ACHN (cell line): ENCODE results near the gene SH3RF2.
"Not testable (repeated sequence)": the region's sequence is repeated elsewhere in the genome, so short reads cannot be mapped to it uniquely, and the experiment has no call there.

Source experiments
- DNase-seq: peaks from one replicate; pipeline ENCODE4 v3.0.0-alpha.2; 2015
- in situ Hi-C: cut with HindIII; loops from 2 replicates; pipeline ENCODE4 v1.10.0; 2017; ENCODE audit warnings: low sequenced_read_pairs, low pct_ligation_motif_present, low pct_unique_long_range_greater_than_20kb

SH3RF2 gene

DNA sequence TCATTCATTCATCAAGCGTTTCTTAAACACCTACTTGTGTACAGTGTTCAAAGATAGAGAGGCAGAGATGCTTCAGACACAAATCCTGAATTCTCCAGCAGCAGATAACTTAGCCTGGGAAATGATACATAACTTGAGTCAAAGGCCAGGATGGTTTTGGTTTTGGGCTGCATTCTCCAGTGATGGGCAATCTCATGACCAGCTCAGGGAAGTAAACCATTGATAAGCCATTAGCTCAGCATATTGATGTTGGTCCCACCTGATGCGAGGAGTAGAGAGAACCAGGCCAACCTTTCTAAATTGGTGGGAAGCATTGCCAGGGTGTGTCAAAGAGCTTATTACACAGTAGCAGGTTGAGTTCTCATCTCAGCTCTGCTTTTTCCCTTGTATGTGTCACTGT is 53.0 kb downstream of the SH3RF2 start:
- in situ Hi-C loops, result no loop called here
- peak; percentile 35 for DNase-seq

DNA sequence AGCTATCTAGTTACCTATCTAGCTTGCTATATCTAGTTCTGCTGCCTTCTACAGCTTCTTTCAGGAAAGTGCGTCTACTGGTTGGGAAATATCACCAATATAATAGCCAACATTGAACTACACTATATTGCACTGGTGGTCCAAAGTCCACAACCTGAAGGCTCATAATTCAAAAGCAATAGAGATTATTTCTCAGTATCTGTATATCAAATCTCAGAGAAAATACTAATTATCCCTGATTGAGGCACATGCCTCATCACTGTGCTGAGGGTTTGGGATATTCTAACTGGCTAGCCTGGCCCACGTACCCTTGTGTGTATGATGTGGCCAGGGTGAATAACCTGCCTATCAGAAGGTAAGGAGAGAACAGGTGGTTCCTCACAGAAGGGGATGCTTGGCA is 53.8 kb downstream of the SH3RF2 start:
- in situ Hi-C loops, result no loop called here
- no peak for DNase-seq

DNA sequence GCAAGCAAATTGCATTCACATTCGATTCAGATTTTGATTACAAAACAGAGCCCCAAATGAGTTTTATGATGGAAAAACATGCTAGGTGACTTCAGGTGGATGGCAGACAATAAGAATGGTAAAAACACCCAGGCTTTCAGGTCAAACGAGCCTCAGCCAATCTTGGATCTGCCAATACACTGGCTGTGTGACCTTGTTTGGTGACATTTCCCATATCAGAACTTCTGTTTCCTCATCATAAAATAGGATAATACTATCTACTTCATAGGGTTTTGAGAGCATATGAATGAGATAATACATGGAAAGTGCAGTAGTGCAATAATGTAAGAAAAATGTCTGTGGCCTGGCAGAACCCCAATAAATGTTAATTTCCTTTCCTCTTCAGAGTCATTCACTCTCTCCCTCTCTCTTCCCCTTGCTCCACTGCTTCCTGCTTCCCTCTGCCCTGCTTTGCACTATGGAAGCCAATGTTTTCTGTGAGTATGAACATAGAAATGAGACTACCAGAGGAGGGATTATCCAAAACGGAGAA is 54.7 kb downstream of the SH3RF2 start:
- in situ Hi-C loops, result no loop called here
- DNase-seq, result no peak

DNA sequence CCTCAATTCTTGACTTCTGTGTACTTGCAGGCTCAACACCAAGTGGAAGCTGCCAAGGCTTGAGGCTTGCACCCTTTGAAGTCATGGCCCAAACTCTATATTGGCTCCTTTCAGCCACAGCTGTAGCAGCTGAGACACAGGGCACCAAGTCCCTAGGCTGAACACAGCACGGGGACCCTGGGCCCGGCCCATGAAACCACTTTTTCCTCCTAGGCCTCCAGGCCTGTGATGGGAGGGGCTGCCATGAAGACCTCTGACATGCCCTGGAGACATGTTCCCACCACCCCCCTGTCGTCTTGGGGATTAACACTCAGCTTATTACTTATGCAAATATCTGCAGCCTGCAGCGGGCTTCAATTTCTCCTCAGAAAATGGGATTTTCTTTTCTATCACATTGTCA is 57.2 kb downstream of the SH3RF2 start:
- in situ Hi-C loops, result not testable (repeated sequence)

DNA sequence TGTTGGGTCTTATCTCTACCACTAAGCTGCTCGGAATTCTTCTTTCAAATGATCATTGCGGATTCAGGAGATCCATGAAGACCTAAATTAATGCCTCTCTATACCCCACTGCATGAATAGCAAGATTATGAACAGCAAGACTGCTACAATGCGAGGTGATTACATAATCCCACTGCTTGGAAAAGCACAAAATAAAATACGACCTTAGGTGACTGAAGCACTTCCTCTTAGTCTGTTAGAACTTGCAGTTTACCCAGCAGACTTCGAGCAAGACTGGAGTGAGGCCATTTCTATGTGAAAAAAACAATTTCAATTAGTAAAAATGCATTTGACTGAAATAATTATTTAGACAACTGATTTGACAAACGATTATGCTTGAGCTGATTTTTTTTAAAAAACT is 59.8 kb downstream of the SH3RF2 start:
- no peak for DNase-seq
- in situ Hi-C loops, result no loop called here

More for the DNA sequence above, 57.2 kb downstream of the SH3RF2 start:
- DNase-seq, result not testable (repeated sequence)

DNA sequence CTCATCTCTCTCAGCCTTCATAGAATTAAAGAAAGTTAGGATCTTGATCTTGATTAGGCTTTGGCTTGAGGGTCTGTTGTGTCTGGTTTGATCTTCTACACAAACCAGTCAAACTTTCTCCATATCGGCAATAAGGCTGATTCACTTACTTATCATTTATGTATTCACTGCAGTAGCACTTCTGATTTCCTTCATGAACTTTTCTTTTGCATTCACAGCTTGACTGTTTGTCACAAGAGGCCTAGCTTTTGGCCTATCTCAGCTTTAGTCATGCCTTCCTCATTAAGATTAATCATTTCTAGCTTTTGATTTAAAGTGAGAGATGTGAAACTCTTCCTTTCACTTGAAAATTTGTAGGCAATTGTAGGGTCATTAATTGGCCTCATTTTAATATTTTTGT is 62.8 kb downstream of the SH3RF2 start:
- in situ Hi-C loops, result no loop called here
- DNase-seq, result no peak

DNA sequence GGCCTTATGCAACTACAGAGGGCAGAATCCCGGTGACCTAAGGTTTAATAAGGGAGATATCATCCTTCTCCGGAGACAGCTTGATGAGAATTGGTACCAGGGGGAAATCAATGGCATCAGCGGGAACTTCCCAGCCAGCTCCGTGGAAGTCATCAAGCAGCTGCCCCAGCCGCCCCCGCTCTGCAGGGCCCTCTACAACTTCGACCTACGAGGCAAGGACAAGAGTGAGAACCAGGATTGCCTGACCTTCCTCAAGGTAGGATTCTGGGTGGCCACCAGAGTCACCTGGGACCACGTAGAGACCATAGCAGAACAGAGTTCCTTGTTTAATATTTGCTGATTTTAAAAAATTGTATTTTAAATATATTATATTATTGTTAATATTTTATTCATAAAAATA is 63.7 kb downstream of the SH3RF2 start:
- no peak for DNase-seq
- in situ Hi-C loops, result no loop called here

DNA sequence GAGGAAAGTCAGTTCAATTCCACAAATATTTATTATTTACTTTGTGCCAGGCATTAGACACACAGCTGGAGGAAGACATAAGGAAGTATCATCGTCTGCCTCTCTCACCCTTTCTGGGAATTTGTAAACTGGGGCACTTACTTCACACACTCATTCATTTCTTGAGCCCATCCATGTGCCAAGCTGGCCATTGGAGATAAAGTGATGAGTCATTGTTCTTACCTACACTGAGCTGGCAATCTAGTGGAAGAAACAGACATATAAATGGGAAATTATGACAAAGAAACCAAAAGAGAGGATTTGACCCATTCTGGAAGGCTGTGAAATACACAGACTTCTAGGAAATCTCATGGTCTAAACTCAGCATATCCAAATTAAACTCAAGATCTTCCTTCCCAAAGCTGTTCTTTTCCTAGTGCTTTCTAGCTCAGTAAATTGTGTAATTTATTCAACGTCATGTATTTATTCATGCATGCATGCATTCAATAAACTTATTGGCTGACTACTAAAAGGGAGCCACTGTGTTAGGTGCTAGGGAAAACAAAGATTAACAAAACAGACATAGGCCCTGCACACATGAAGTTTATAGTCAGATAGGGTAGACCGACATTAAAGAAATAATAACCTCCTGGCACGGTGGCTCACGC is 65.3 kb downstream of the SH3RF2 start:
- DNase-seq, result no peak

DNA sequence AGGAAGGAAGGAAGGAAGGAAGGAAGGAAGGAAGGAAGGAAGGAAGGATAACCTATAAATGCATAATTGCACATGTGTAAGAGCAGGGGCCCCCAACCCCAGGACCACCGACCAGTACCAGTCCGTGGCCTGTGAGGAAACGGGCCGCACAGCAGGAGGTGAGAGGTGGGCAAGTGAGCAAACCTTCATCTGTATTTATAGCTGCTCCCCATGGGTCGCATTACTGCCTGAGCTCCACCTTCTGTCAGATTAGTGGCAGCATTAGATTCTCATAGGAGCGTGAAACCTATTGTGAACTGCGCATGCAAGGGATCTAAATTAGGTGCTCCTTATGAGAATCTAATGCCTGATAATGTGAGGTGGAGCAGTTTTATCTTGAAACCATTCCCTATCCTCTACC is 66.1 kb downstream of the SH3RF2 start:
- in situ Hi-C loops, result no loop called here
- no peak for DNase-seq

More for the DNA sequence above, 65.3 kb downstream of the SH3RF2 start:
- in situ Hi-C loops, result no loop called here

DNA sequence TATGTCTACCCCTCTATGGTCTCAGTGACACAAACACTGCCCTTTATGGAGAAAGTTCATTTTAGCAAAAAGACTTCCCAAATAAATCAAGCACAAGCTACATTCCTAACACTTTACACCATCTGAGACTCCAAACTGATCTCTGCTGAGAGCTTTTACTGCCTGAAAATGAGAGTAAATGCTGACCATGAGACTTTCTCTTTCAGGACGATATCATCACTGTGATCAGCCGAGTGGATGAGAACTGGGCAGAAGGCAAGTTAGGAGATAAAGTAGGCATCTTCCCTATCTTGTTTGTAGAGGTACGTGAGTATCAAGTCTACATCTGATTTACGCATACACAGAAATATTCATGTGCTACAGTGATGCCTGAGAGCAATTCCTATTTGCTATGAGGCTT is 67.5 kb downstream of the SH3RF2 start:
- in situ Hi-C loops, result no loop called here
- no peak for DNase-seq

DNA sequence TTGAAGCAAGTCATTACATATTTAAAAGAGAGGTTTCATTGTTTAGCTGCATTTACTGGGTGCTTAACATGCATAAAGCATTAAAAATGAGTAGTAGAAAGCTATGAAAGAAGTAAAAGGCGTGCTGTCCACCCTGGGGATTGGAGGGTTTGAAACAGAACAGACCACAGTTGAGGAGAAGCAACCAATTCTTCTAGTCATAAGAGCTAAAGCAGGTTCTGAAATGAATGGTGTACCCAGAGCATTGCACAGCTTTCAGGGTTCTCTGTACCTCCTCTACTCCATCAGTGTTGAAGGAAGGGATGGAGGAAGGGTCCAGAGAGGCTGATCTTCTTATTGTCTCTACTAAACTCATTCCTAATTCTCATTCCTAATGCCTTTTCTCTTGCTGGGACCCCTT is 68.9 kb downstream of the SH3RF2 start:
- DNase-seq, result no peak
- in situ Hi-C loops, result no loop called here

DNA sequence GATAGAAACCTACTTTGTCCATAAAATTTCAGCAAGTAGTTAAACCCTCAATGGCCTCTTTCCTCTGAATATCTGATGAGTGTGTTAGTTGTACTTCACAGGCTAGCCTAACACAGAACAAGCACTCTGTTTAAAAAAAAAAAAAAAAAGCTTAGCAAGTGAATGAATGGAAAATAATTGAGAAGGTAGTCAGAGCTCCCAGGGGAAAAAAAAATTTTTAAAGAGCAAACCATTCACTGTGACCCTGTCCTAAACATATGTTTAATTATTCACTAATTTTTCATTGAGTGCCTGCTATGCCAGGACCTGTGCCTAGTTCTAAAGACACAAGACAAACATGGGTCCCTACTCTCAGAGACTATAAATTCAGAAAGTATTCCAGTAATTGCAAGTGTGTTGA is 69.3 kb downstream of the SH3RF2 start:
- in situ Hi-C loops, result no loop called here
- peak; percentile 30 for DNase-seq

DNA sequence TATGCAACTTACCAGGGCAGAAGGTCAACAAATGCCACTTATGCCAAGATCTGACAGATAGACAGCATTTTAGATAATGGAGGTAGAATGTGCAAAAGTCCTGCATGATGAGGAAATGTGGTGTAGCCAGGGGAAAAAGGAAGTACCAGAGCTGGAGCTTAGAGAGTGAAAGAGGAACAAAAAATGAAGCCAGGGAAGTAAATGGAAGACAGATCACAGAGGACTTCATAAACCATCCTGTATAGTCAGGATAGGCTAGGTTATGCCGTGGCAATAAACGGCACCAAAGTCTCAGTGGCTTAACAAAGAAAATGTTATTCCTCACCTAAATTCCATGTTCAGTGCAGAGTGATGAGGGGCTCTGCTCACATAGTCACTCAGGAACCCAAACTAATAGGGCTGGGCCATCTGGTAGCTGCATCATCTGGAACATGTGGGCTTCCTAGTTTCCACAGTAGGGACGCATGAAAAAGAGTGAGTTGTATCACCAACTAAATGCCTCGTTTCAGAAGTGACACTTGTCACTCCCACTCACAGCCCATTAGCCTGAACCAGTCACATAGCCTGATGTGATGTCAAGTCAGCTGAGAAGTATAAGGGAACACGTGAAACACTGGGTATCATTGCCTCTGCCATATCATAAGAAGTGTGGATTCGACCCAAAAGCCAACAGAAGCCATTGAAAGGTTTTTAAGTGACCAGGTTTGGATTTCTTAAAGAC is 70.3 kb downstream of the SH3RF2 start:
- in situ Hi-C loops, result no loop called here

DNA sequence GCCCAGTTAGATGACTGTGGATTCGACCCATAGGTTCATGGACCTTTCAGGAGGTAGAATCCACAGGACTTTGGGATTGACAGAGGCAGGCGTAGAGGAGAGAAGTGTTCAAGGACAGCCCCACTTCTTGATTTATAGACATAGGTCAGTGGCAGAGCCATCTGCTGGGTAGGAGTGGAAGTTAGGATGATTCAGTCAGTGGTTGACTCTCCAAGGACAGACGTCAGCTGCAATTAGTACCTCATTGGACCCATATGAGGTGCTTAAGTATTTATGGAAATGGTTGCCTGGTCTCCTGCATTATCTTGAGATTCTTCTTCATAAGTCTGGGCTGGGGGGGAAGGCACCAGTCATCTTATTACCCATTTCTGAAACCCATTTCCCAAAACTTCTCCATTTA is 70.9 kb downstream of the SH3RF2 start:
- in situ Hi-C loops, result no loop called here
- peak; percentile 4 for DNase-seq

More for the DNA sequence above, 70.3 kb downstream of the SH3RF2 start:
- DNase-seq, result no peak

DNA sequence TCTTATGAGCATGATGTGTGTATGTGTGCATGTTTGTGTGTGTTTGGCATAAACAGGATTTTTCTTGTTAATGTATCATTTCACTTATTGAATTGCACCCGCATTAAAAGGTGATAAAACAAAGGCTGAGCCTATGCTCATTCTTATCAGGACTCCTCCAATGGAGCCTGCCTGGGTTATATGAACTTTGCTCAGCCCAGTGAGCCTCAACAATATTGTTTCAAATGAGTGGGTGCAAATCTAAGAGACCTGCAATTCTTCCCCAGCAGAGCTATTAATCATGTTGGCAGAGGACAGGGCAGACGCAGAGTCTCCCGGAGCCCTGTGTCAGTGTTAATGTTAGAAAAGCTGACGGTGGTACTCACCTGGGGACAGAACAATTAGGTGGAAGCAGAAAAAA is 71.6 kb downstream of the SH3RF2 start:
- in situ Hi-C loops, result no loop called here
- no peak for DNase-seq

DNA sequence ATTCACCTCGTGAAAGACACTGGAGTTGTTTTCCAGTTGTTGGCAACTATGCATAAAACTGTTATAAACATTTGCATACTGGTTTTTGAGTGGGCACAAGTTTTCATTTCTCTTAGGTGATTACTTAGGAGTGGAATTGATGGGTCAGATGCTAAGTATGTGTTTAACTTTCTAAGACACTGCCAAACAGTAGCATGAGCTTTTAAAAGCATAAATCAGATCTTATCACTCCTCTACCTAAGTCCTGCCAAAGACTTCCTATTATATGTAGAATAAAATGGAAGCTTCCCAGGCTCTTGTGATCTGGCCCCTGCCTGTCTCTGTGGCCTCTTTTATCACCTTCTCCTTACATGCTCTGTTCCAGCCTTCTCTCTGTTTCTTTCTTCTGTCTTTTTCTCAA is 72.6 kb downstream of the SH3RF2 start:
- in situ Hi-C loops, result no loop called here
- DNase-seq, result no peak

DNA sequence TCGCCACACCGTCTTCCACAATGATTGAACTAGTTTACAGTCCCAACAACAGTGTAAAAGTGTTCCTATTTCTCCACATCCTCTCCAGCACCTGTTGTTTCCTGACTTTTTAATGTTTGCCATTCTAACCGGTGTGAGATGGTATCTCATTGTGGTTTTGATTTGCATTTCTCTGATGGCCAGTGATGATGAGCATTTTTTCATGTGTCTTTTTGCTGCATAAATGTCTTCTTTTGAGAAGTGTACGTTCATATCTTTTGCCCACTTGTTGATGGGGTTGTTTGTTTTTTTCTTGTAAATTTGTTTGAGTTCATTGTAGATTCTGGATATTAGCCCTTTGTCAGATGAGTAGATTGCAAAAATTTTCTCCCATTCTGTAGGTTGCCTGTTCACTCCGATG is 74.1 kb downstream of the SH3RF2 start:
- in situ Hi-C loops, DNase-seq: not testable (repeated sequence)

DNA sequence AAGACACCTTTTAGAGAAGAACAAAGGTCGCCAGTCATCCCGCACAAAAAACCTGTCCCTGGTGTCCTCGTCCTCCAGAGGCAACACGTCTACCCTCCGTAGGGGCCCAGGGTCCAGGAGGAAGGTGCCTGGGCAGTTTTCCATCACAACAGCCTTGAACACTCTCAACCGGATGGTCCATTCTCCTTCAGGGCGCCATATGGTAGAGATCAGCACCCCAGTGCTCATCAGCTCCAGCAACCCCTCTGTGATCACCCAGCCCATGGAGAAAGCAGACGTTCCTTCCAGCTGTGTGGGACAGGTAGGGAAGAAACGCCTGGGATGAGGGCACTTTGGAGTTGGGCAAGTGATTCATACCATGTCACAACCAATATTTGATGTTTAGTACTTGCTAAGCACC is 77.4 kb downstream of the SH3RF2 start:
- DNase-seq, result no peak
- in situ Hi-C loops, result no loop called here

DNA sequence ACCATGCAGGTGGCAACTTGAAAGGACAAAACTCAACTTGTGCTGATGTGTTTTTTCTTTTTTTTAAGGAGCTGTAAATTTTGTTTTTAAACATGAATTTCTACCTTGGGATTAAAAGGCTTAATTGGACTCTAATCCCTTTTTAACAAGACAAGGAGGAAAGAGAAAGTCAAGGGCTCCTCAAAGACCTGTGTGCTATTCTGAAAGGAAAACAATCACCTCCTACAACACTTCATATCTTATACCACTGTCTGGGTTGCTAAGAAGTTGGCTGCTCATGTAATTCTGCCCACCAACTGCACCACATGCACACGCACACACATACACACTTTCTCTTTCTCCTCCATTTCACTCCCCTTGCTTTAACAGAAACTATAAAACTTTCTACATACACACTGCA is 78.6 kb downstream of the SH3RF2 start:
- no peak for DNase-seq
- in situ Hi-C loops, result no loop called here
